RPMI7951 (cell line): ENCODE measurements around the gene RHOJ. TPM values are rescaled to one million over a fixed set of nuclear protein-coding genes. Genes with fewer than 3 reads are reported as not detected.
"Not testable (repeated sequence)": the region's sequence is repeated elsewhere in the genome, so short reads cannot be mapped to it uniquely, and the experiment has no call there.

Experiments used
- DNase-seq: peaks from one replicate; pipeline ENCODE4 v3.0.0-alpha.2; 2012; ENCODE audit warnings: low read depth
- total RNA-seq: library from RNA; depleted of rRNA; stranded (reverse); fragments of >200 nt; shearing (Covaris generic); gene quantifications from 2 replicates; pipeline ENCODE4 v1.2.3, GENCODE V29; 2014

RHOJ gene
- total RNA-seq, 1 experiment from 2014 or later: 0.12 TPM

DNA sequence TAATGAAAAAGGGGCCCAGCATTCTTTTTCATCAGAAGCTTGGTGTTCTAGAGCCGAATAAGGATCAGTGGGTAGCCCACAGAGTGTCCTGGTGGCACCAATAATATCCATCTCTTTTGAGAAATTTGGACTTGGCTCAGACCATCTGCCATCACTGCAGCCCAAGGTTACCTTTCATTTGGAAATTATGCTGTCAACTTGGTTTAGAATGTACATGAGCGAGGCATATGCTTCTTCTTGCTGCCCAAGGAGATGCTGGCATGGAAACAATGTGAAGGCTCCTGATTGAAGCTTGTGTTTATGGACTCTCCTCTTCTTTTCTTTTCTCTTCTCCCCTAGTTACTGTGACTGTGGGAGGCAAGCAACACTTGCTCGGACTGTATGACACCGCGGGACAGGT lies 64.5 kb downstream of the RHOJ start:
- no peak for DNase-seq

DNA sequence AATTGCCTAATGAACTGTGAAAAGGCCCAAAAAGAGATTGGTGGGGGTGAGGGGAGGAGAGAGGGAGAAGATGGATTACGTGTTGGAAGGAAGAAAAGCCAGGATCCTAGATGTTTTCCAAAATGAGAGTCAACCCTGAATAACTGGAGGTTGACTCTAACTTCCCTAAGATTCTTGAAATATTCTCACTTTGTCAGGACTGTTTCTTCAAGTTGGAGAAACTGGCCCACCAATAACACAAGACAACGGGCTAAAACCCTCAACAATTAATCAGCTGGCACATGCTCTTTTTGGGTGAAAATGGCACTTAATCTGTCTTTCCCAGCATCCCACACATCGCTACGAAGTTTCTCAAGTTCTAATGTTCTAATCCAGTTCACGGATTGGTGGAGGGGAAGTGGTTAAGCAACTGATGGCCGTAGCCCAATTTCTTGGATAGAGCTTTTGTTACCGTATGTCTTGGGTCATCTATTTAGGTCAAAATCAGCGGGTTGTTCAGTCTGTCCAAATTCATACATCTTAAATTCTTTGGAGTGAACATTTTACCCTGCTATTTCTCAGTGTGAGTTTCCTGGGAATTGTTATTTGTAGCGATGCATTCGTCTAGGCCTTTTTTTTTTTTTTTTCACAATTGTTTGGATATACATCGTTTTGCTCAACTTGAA lies 65.5 kb downstream of the RHOJ start:
- no peak for DNase-seq

DNA sequence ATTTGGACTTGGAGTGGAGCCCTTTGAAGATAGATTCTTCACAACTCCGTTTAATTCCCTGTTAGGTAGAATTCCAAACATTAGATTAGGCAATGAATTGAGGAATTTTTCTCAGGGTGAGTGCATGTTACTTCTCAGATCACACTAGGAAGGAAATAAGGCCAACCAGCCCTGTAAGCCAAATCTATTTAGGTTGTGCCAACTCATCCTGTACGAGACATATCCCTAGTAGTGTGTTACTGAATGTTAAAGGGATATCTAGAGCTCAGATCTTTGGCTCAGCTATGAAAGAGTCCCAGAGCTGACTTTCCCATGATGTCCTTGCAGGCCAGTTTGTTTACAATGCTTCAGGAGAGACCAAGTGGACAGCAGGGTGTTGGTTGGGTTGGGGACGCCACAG lies 68.9 kb downstream of the RHOJ start:
- DNase-seq: no peak

DNA sequence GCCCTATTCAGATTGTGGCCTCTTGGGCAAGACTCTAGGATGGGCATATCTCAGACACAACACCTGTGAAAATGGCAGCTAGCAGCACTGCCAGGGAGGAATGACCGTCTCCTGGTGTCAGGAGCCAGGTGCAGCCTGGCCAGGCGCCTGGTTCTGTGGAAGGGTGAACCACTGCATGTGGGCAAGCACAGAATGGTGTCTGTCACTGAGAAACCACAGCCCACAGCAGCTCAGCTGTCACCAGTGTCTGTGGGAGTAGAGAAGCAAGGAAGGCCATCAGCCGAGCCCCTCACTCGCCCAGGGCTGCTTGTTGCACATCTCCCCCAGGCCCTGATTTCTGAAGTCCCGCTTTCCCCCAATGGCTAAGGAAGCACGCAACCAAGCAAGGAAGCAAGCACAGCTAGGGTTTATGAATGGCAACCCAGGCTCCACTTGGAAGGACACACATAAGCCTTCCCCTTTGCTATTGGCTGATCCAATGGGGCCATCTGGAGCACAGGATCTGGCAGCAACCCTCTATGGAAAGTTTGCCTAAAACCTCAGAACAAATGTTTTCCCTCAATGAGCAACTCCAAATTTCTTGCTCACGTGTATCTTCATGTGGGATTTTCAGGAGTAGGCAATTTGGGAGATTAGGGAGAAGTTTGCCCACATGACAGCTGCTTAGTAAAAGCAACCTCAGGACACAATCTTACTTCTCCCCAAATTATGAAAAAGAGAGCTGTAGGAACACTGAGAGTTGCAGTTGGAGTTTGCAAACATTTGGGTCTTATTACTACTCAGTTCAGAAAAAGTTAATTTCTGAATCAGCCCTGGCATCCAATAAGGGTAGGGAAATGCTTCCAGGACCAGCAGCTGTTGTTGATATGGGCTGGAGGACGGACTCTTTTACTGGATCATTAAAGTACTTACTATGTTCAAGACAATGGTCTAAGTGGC lies 69.7 kb downstream of the RHOJ start:
- DNase-seq: no peak

DNA sequence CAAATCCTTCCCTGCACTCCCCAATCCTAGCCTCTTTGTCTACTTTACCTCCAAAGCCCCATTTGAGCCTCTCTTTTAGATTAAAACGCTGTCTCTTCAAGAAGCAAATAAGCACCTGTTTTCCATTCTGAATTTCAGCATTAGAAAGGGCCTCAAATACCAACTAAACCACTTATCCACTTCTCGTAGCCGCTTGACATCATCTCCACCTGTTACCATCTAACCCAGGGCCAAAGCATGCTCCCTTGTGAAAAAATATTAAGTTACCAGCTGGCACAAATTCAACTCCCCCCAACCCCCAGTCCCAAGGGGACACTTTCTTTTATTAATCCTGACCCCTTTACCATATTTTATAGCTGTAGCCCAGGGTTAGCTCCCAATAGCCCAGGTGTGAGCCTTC lies 71.4 kb downstream of the RHOJ start:
- no peak for DNase-seq

DNA sequence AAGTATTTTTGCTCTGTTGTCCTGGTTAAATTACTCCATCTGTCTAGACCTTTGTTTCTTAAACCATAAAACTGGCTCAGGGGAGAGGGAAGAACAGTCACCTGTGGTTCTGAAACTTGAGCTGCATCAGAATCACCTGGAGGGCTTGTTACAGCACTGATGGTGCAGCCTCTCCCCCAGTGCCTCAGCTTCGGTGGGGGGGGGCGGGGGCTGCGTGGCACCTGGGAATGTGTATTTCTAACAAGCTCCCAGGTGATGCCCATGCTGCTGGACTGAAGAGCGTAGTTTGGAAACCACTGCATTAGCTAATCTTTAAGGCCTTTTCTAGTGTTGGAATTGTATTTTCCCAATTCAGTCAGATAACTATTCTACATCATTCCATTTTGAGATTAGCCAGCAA lies 71.8 kb downstream of the RHOJ start:
- no peak for DNase-seq

DNA sequence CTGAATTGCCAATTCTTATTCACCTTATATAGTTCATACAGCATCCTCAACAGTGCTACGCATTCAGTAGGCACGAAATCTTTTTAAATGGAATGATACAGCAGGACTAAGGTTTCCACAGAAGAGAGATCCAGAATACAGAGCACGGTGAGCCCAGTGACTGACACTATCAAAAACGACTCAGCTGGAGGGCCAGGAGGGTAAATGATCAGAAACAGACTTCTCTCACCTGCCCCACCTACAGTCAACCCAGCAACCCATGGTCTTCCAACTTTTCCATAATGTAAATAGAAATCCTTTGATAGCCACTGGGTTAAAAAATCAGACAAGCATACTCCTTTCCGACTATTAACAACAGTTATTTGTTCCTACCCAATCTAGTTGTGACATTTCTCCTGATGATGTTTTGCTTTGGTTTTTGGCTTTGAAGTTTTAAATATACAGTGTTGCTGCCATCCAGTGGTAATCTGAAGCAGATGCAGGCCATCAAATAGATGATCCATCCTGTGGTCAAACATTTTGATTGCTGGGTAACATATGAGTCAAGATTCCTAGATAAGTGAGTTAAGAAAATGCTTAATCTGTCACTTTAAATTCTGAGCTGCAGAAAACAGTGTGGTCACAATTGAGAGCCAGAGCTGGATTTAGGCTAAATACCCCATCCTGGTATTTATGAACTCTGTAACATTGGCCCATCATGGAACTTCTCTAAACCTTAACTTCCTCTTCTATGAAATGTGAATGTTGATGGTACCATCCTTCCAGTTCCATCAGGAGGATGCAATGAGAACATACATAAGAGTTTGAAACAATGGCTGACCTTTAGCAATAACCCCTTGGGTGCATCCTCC lies 72.5 kb downstream of the RHOJ start:
- DNase-seq: peak; percentile 36

DNA sequence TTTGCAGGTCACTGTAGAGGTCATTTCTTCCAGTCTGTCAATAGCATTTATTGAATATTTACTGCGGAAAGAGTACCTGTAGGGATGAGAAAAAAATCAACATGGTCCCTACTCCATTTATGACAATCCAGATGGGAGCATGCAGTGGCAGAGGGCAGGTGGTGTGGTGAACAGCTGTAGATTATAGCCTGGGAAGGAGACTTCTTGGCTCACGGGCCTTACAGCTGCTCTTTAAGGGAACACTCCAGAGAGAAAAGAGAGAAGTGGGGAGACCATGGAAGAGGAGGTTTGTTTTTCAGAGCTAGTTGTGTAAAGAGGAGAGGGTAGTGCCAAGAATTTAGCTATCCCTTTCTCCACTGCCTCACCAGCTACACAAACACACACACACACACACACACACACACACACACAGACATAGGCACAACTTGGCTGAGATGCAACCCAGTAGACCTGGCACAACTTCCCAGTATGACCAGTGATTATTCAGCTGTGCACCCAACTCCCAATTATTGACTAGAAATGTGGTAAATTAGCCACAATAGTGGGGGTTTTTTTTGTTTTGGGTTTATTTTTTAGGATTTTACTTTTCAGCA lies 73.4 kb downstream of the RHOJ start:
- DNase-seq: no peak

DNA sequence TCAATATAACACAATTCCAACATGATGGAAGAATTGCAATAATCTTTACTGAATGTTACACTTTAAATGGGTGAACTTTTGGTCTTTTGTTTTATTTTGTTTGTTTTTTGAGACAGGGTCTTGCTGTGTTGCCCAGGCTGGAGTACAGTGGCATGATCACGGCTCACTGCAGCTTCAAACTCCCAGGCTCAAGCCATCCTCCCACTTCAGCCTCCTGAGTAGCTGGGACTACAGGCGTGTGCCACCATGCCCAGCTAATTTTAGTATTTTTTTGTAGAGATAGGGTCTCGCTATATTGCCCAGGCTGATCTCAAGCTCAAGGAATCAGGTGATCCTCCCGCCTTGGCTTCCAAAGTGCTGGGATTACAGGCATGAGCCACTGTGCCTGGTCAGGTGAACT lies 75.7 kb downstream of the RHOJ start:
- not testable (repeated sequence) for DNase-seq

DNA sequence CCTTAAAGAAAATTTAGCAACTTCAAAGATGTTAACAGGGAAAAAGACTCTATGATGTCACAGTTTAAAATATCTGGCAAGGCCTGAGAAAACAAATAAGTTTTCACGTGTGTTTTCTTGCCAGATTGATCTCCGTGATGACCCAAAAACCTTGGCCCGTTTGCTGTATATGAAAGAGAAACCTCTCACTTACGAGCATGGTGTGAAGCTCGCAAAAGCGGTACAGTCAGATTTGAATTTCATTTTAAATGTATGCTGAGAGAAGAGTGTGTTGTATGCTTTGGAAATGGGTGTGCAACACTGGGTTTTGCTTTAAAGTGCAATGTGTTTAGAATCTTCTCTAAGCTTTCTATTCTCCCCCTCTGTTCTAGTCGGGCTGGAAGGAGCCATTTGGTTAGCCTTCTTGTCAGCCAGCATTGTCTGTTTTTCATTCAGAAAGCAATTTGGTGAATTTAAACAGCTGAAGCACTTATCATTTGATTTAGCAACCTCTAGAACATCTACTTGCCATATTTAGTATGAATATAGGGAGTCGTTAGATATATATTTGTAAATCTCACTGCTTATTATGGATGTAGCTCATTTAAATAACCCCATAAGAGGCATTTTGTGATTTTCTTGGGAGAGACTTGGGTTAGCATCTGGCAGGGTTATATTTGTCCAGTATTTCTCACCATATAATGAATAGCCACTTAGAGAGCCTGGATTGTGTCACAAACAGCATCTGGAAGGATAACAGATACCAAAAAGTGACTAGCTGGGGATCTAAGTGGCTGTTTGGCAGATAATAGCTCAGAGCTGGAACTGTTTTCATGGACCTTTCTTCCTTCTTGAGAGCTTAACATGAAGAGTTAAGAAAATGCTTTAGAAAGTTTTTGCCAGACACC lies 79.0 kb downstream of the RHOJ start:
- no peak for DNase-seq

DNA sequence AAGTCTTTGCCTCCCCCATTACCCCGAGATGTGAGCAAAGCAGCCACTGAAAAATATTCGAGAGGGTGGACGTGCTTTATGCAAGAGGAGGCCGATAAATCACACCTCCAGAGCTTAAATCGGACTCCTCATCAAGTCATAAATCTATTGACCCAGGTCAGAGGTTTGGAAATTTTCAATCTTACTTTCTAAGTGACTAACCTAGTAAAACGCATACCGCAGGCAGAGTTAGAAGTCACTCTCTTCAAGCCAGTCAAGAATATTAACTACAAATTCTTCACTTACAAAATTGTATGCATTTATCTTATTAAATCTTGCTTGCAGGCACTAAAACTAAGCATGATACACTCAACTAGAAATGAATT lies 79.6 kb downstream of the RHOJ start:
- DNase-seq: no peak

DNA sequence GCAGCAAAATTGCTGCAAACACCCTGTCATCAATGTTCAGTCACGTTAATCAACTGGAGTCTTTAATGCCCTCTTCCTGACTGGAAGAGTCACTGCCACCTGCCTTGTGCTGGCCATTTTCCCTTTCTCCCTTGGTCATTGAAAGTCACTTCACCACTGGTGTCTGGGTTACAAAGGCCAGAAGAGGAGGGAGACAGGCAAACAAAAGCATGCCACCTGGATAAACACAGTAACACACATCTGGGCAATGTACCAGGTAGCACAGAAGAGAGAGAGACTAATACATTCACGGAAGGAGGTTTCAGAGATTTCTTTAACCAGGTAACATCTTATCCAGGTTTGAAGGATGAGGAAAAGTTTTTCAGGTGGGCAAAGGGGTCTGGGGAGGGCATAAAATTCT lies 81.8 kb downstream of the RHOJ start:
- no peak for DNase-seq

DNA sequence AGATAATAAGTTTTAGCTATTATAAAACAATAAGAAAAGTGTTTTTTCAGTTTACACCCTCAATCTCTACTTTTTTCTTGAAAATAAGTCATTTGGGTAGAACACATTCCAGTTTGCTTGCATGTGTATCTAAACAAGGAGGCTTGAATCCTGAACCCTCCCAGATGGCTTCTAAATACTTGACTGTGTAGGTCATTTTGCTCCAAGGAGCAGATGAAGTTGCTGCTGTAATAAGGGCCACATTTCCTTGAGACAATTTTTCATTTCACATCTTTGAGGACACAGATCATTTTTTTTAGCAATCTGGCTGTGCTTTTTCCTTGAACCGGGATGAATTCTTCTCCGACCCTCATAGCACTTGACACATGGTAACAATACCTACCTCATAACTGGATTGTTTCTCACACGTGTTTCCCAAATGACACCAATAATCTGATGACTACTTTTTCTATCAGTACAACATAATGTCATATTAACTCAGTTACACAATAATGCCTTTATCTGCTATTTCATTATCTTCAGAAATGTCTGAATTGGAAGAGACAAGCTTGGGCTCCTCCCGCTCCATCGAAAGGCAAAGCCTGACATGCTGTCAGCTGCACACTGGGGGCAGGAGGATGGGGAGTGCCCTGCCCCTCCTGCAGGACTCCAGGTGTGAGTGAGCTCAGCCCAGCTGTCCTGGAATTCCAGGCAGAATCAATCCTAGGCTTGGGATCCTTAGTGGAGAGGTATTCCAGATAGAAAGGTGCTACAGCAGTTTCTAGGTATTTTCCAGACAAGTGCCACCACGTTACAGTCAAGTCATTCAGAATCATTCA lies 83.6 kb downstream of the RHOJ start:
- no peak for DNase-seq

DNA sequence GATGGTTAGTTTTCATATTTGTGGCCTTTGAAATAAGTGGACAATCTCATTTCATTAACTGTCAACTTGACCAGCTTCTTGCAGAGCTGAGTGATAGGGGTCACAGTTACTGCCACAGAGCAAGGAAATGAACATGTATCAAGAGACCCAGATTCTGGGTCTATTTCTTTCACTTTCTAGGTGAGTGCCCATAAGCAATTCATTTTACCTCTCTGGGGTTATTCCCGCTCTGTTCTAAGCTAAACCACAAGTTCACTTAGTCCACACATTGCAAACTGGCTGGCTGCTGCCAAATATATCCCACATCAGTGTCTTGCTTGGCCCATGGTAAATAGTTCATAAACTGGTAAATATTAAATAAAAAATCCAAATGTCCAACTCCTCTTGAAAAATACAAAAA lies 84.6 kb downstream of the RHOJ start:
- no peak for DNase-seq

DNA sequence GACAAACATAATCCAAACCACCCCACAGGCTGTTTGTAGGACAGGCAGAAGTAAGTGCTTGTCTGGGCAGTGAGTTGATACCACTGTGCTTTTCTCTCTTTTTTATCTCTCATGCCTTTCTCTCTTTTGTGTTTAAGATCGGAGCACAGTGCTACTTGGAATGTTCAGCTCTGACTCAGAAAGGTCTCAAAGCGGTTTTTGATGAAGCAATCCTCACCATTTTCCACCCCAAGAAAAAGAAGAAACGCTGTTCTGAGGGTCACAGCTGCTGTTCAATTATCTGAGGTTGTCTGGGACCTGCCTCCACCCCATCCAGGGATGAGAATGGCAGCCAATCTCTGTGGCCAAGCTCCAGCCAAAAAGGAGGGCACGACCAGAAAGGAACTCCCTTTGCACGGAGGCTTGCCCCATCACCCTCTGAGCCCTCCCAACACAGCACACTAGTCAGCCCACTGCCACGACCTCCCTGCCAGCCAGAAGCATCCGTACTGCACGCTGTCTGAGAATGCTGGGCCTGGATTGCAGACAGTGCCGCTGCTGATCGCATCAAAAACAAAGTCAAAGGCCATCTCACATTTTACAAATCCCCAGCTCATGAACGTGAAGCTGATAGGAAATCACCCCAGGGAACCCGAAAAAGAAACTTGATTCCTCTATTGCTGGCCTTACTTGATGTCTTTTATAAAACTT lies 86.6 kb downstream of the RHOJ start:
- DNase-seq: no peak

DNA sequence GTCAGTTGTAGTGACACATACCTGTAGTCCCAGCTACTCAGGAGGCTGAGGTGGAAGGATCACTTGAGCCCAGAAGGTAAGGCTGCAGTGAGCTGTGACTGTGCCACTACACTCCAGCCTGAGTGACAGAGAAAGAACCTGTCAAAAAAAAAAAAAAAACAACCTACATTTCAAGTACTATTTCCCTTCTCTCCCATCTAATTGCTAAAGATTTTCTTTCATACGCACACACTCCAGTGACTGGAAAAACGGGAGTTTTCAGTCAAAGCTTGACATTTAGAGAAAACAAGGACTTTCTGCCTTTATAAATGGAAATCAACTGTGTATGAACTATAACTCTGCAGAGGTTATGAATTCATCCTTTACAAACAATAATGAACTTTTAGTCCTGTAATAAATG lies 88.6 kb downstream of the RHOJ start:
- no peak for DNase-seq

DNA sequence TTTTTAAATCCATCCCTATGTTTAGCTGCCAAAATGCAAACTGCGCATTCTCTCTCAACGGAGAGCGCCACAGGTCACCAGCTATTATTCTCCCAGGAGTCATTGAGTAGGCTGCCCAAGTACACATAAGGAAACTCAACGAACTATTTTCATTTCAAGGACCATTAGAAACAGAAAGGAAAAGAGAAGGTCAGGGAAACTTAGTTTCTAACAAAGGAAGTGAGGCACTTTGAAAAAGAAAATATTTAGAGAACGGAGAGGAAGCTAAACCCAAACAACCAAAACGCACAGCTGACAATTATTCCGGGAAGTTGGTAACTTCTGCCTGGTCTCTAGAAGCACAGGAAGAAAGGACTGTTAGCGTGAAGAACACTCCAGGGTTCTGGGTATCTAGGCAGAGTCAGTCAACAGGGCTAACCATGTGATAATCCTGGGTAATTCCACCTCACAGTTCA lies 91.0 kb downstream of the RHOJ start:
- DNase-seq: no peak

DNA sequence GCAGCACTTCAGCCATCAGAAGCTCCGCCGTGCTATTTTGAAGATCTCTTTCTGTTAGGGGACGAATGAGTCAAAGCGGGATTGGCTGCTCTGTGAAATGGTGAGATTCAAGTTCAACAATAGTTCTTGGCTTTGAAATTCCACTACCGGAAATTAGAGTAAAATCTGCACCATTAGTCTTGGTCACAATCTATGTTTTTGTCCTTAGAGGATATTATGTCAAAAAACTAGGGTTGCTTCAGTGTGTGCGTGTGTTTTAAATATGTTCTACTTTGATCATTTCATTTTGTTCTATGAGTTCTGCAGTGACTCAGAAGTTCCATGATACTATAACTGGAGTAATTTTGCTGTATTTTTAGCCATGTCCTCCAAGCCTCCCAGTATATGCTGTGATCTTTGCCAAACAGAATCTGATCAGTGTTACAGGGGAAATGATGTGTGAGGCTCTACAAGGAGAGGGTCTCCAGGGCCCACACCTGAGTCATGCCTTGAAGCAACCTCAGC lies 91.9 kb downstream of the RHOJ start:
- DNase-seq: no peak

DNA sequence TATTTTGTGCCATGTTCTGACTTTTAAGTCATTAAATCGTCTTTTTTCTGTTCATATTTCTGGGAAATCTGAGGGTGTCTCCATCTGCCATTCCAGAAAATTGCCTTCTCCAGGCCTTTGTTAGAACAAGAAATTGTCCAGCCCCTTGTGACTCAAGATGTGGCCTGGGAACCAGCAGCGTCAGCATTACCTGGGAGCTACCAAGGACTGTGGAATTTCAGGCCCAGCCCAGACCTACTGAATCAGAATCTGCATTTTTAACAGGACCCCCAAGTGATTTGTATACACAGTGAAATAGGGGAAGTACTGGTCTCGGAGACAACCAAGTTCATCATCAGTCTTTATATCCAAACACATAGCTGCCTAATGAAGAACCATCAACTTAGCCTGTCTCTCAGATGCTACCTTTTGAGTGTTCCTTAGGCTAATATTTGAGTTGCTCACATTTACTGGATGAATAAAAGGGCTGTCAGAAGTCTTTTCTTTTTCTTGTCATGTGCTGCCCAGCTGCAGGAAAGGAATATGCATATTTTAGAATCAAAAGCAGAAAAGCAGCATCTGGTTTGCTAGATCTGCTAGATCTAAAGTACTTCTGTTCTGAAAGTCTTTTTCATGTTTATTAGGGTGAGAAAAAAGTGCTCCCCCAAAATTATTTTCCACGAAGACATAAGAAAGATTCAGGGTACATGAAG lies 93.3 kb downstream of the RHOJ start:
- no peak for DNase-seq
